Activated naive CD4-positive, alpha-beta T cell treated with anti-CD3 and anti-CD28 coated beads, Interleukin-2, amount 50 U/mL, for 72 hours (primary cell): ENCODE data around the gene YWHAQ. TPM values are rescaled to one million over a fixed set of nuclear protein-coding genes. Genes with fewer than 3 reads are reported as not detected.
A peak's percentile ranks its signal among the peaks of the same experiment; 100 is the strongest.
"Not testable (repeated sequence)": the region's sequence is repeated elsewhere in the genome, so short reads cannot be mapped to it uniquely, and the experiment has no call there.

Experiments used
- ATAC-seq, 2 donors: fragments of 150-1000 bp; cut with Tn5 transposase; 2 replicates each; pipeline ENCODE4 v1.10.0; 2021; ENCODE audit warnings: mild to moderate bottlenecking in 2 of 2, moderate library complexity in 2 of 2
- DNase-seq, 2 donors: peaks; one replicate each; pipeline ENCODE4 v3.0.0; 2021 to 2022; ENCODE audit warnings: low spot score in 2 of 2
- H3K27ac Mint-ChIP-seq, 2 donors: one replicate each; pipeline ENCODE4 v1.8.0; 2022; ENCODE audit warnings: mild to moderate bottlenecking in 2 of 2, mixed read lengths in 2 of 2
- H3K36me3 Mint-ChIP-seq, 2 donors: one replicate each; pipeline ENCODE4 v1.8.0; 2022; ENCODE audit warnings: mixed read lengths in 2 of 2
- H3K9me3 Mint-ChIP-seq, 2 donors: one replicate each; pipeline ENCODE4 v1.8.0; 2022; ENCODE audit warnings: mixed read lengths in 2 of 2
- total RNA-seq, 2 donors: library from RNA; stranded (reverse); gene quantifications; one replicate each; pipeline ENCODE4 v1.2.3, GENCODE V29; 2022

YWHAQ gene
- total RNA-seq, 2 donors from 2014 or later = 225 to 256 TPM

DNA sequence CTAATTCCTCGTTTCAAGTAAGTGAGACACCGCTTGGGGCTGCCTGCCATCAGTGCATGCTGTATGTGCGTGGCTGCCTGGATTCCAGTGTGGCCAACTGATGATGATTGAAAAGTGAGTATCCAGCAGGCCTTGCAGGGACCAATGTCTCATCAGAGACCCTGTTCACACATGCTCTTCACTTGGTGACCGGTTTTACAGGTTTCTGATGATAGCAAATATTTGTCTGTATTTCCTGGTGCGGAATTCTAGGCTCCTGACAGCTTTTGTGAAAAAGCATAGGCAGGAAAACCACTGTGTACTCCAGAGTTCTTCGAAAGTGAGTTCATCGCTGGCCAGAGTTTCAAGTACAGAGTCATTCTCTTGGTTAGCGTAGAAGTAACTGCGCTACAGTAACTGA, 13.8 kb upstream of the YWHAQ start:
- no peaks in the 10 kb centered on the region for H3K36me3 Mint-ChIP-seq
- DNase-seq (no peak), ATAC-seq (no peak)
- H3K9me3 Mint-ChIP-seq = no peaks in the 10 kb centered on the region
- no peak overlapping the region for H3K27ac Mint-ChIP-seq

DNA sequence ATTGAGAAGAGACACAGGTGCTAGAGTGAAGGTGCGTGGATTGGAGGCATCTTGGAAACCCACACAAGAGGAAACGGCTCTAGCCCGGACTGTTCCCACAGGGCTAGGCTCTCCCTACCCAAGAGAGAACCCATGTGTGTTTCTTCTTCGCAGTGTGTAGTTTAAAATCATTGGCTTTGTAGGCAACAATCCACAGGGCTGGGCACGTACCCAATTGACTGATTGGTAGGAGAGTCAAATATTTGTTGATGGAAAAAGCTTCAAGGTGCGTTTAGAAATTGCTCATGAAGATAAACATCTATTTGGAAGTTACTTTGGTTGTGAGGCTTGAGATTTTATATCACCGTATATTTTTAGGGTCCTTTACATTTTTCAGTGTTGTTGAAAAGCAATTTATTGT, 13.2 kb upstream of the YWHAQ start:
- Mint-ChIP-seq H3K9me3 (no peaks in the 10 kb centered on the region), H3K27ac (no peak overlapping the region), H3K36me3 (no peaks in the 10 kb centered on the region)
- DNase-seq (no peak), ATAC-seq (no peak)

DNA sequence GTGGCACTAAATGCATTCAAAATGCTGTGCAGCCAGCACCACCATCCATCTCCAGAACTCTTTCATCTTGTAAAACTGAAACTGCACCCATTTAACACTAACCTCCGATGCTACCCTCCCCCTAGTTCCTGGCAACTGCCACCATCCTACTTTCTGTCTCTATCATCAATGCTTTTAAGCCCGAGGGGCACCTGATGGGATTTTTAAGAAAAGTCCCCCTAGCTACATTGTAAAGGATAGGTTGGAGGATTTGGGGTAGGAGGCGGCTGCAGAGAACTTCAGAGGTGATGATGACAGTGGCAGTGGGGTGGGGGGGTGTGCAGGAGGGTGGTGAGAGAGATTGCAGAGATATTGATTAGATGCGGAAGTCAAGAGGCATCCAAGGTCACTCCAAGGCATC, 10.8 kb upstream of the YWHAQ start:
- DNase-seq (peak in 1 of 2 donors; percentile 38), ATAC-seq (peak; percentile 58 to 87)
- Mint-ChIP-seq H3K36me3 (no peaks in the 10 kb centered on the region), H3K9me3 (no peaks in the 10 kb centered on the region), H3K27ac (no peak overlapping the region)

DNA sequence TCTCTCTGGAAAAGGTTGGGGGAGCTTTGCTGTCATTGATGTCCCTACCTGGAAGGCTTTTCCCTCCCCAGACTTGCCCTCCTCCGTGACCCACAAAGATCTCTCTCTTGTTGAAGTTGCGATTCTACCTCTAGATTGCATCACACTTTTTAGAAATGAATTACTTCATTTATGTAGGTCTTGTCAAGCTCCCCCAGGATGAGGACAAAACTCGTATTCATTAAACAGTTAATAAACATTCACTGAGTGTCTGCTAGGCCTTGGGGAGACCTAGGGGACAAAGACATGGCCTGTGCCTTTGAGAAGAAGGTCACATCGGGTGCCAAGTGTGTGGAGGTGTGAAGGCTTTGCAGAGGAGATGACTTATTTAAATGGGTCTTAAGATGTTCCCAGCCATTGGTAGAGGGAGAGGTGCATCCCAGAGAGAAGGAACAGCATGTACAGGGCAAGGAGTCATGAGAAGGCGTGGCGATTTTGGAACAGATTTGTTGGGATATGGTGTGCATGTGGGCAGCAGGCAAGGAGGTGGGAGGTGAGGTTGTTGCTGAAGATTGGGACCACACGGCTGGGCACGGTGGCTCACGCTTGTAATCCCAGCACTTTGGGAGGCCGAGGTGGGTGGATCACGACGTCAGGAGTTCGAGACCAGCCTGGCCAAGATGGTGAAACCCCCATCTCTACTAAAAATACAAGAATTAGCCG, 9.8 kb upstream of the YWHAQ start:
- H3K9me3 Mint-ChIP-seq = no peaks in the 10 kb centered on the region
- DNase-seq = no peak
- peak overlapping the region in 1 of 2 donors; percentile 46 for H3K27ac Mint-ChIP-seq
- ATAC-seq = no peak
- H3K36me3 Mint-ChIP-seq = no peaks in the 10 kb centered on the region

DNA sequence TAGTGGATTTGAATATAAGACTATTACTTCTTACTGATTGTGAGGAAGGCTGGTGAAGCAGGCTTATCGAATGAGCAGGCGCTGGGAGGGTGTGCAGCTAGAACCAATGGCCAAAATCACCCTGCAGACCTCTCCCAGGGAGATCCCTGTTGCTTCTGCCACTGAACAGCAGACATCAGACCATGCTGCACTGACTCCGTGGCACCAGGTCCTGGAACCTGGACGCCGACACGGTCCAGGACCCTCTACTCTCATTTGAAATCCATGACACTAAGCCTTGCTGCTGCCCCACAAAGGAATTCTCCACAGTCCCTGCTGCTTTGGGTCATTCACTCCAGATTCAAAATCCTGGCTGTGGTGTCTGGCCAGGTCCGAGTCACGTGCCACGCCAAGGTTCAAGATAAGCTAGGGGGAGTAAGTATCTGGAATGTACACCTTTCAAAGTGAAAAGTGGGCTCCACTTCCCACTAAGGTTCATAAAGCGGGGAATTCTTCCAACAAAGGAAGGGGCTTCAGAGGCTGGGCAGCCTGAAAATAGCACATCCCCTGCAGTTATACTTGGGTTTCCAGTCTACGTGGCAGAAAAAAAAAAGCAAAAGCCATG, 9.0 kb upstream of the YWHAQ start:
- H3K27ac Mint-ChIP-seq = no peak overlapping the region
- DNase-seq = no peak

DNA sequence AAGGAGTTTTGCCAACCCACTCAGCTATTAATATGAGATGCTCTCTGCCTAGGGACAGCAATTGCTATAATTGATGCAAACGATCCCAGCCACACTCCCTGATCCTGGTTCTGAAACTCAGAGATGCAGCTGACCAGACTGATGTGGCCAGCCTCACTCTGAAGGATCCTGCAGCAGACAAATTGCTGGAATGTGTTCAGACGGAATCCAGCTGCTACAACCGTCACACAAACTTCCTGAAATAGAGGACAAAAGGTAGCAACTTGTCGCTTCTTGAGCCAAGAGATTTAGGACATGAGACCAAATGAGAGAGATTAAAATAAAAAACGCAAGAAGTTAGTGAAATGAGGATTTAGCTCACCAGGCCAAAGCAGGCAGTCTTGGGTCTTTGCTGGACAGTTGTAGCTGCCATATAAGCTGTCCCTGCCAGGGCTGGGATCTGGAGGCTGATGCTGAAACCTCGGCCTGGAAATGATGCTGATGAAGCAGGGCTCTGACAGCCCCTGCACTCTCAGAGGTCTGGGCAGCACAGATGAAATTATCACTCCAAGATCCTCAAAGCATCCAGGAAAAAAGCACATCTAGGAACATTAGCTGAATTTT, 8.3 kb upstream of the YWHAQ start:
- Mint-ChIP-seq H3K36me3 (no peaks in the 10 kb centered on the region), H3K27ac (no peak overlapping the region), H3K9me3 (no peaks in the 10 kb centered on the region)
- DNase-seq = no peak
- ATAC-seq = no peak

More for the DNA sequence above, 9.0 kb upstream of the YWHAQ start:
- Mint-ChIP-seq H3K36me3 (no peaks in the 10 kb centered on the region), H3K9me3 (no peaks in the 10 kb centered on the region)
- ATAC-seq = no peak

DNA sequence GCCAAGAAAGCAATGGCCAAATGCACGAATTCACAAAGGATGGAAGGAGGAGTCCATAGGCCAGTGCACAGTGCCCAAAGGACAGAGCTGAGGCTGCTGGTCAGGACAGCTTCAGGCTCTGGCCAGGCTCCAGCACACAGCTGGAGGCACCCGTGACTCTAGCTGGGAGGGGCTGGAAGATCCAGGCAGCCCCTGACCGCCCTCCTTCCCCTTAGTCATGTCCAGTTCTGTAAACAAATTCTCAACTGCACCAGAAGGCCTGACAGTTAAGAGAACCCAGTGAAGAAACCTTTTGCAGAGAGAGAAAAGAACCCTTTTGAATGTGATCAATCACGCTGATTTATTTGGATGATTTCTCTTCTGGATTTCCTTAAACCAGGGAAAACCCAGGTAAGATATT, 7.7 kb upstream of the YWHAQ start:
- Mint-ChIP-seq H3K9me3 (no peaks in the 10 kb centered on the region), H3K27ac (no peak overlapping the region), H3K36me3 (no peaks in the 10 kb centered on the region)
- DNase-seq (no peak), ATAC-seq (no peak)

DNA sequence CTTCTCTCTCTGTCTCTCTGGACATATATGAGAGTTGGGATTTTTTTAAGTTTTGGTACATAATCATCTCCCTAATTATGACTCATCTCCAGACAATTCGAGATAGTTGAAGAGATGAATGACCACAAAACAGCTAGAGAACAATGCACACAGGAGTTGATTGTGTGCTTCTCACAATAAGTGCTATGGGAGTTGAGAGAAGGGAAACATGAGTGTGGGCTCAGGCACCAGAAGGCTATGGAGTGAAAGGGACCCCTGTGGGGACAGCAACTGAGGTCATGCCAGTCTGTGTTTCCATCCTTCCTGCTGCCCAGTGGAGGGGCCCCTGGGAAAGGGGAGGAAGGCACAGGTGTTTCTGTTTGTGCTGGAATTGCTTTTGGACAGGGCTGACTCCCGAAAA, 6.5 kb upstream of the YWHAQ start:
- Mint-ChIP-seq H3K9me3 (no peaks in the 10 kb centered on the region), H3K27ac (no peak overlapping the region), H3K36me3 (no peaks in the 10 kb centered on the region)
- ATAC-seq (peak in 1 of 2 donors; percentile 33), DNase-seq (no peak)

DNA sequence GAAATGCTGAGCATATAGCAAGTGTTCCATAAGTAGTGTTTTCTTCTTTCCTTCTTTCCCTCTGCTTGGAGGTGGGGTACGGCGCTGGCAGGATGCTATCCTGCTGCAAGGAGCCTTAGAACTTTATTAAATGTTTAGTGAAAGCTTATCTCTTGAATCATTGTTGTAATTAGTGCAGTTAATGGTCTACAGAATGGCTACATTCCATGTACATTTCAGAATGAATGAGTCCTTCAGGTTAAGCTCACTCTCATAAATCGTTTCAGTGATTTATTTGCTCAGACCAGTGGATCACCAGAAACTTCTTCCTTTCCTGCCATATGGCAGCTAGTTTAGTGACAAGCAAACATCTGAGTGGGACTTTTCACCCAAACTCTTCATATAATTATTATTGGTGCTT, 3.3 kb upstream of the YWHAQ start:
- peaks cover 12 to 21% of the 10 kb centered on the region in 2 donors for H3K36me3 Mint-ChIP-seq
- H3K9me3 Mint-ChIP-seq = no peaks in the 10 kb centered on the region
- ATAC-seq (no peak), DNase-seq (no peak)
- H3K27ac Mint-ChIP-seq = no peak overlapping the region

DNA sequence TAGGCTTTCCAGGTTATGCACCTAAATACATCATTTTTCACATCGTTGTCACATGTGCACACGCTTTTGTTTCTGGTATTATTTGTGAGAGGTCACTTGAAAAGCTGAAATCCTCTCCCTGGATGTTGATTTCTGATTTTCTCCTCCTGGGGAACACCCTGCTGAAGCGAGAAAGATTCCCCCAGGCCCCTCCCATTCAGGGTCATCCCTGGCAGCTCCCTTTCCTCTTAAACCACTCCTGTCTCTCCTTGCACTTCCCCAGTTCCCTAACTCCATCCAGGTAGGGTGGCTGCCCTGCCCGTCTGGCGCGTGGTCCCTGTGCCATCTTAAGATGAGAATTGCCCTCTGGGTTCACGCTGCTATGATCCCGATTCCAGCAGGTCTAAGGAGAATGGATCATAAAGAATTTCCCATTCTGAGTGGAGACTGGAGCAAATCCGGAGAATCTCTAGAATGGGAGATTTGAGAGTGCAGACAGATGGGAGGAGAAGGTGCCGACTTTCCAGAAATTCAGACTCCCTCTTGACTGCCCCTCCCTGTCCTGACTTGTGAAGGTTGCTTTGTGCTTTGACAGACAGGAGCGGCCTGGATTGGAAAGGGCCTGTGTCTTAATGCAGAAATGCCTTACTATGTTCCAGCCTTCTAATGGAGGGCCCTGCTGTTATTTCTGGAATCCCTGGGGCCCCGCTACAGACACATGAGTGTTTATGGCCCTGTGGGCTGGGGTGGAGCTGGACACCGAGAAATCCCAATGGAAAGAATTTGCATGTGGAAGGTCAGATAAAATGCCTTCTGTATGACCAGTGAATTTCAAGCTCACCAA, 1.3 kb upstream of the YWHAQ start:
- no peak overlapping the region for H3K27ac Mint-ChIP-seq
- H3K9me3 Mint-ChIP-seq = no peaks in the 10 kb centered on the region
- no peak for ATAC-seq

DNA sequence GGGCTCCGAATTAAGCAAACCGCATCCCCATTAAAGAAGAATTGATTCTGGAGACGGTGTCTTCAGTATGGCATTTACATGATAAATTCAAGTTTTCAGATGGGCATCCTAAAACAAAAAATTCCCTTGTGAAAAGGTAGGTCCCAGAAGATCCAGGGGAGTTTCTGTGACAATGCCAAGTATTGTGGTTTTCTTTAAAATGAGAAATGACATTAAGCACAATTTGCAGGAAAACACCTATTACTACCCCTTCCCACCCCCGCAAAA, 689 bp upstream of the YWHAQ start:
- H3K27ac Mint-ChIP-seq = peak overlapping the region in 1 of 2 donors; percentile 87
- no peaks in the 10 kb centered on the region for H3K9me3 Mint-ChIP-seq
- ATAC-seq = no peak
- DNase-seq = no peak
- H3K36me3 Mint-ChIP-seq = peaks cover 35 to 47% of the 10 kb centered on the region in 2 donors

More for the DNA sequence above, 1.3 kb upstream of the YWHAQ start:
- DNase-seq = no peak
- H3K36me3 Mint-ChIP-seq = peaks cover 33 to 41% of the 10 kb centered on the region in 2 donors

DNA sequence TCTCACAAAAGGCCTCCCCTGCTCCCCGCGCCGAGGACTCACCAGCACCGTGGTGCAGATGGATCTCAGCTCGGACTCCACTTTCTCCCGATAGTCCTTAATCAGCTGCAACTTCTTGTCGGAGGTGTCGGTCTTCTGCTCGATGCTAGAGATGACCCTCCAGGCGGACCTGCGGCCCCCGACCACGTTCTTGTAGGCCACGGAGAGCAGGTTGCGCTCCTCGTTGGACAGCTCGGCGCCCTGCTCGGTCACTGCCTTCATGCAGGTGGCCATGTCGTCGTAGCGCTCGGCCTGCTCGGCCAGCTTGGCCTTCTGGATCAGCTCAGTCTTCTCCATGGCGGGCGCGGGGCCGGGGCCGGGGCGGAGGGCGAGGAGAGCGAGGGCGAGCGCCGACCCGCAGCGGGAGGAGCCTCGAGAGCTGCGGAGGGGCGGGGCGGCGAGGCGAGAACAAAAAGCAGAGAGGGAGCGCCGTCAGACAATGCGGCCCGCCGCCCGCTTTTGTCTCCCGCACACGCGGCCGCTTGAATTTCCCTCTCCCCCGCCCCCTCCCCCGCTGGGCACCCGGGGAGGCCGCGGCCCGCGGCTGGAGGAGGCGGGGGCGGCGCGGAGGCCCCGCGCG, 571 bp downstream of the YWHAQ start:
- peak; percentile 57 to 65 for ATAC-seq
- Mint-ChIP-seq H3K36me3 (peaks cover 35 to 60% of the 10 kb centered on the region in 2 donors), H3K9me3 (no peaks in the 10 kb centered on the region), H3K27ac (peak overlapping the region; percentile 87 to 97)
- DNase-seq = peak; percentile 77 to 78

DNA sequence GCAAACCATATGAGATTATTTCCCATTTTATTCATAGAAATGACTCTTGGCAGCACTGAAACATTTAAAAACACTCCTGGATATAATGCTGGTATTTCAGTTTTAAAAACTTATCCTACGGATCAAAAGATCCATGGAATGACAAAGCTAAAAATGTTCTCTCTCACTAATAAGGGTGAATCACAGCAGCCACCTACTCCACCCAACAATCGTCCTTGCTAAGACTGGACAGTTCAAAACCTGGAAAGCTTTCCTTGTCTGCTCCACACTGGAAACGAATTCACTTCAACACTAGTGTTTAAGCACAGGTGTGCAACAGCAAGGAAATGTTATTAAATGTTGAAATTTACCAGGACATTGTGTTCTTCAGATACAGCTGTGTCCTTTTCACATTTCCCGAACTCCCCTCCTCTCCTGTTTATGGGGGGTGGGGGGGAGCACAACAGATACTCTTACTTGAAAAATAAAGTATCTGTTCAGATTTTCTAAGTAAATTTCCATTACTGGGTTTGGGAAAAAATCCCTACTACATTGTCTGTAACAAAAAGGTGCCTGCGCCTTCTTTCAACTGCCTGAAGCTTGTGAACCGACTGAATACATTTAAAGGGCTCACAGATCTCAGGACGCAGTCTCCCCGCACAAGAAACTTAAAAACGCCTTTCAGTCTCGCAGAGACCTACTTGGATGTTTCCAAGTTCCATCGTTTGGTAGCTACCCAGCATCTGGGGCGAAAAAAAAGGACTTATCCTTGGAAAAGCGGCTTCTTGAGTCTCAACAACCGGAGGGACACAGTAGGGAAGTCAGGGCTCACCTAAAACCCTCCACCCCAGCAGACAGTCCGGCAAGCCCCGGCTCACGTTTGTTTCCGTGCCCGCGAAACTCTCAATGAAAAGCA, 1.3 kb downstream of the YWHAQ start:
- DNase-seq (no peak), ATAC-seq (no peak)
- H3K9me3 Mint-ChIP-seq = no peaks in the 10 kb centered on the region
- peak overlapping the region; percentile 87 to 97 for H3K27ac Mint-ChIP-seq
- H3K36me3 Mint-ChIP-seq = peaks cover 35 to 61% of the 10 kb centered on the region in 2 donors

DNA sequence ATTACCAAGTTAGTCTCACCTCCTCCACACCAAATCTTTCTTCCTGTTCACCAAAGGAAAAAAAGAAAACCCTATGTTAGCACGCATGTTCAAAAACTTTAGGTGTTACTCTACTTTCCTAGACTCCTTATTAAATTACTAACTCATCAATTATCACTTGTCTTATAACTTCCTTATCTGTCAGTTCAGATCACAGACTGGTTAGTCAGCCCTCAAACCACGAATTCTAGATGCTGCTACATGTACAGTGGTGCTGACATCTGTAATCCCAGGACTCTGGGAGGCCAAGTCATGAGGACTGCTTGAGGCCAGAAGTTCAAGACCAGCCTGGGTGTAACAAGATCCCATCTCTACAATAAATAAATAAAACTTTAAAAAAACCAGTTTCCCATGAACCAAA, 3.5 kb downstream of the YWHAQ start:
- H3K36me3 Mint-ChIP-seq = peaks cover 40 to 72% of the 10 kb centered on the region in 2 donors
- no peaks in the 10 kb centered on the region for H3K9me3 Mint-ChIP-seq
- ATAC-seq = no peak
- peak overlapping the region; percentile 8 to 74 for H3K27ac Mint-ChIP-seq
- DNase-seq = no peak

DNA sequence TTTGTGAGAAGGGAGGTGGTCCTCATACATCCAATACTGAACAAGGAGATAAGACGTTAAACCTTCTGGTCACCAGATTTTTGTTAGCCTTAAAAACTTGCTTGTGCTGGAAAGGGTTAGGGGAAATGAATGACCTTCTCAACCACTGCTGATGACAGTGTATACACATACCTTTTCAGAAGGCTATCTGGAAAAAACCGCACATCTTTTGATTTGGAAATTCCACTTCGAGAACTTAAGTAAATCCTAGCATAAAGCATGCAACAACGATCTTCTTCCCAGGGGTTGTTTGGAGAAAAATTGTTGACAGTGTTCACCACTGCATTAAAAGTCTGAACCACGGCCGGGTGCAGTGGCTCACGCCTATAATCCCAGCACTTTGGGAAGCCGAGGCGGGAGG, 7.6 kb downstream of the YWHAQ start:
- Mint-ChIP-seq H3K9me3 (no peaks in the 10 kb centered on the region), H3K36me3 (peaks cover 18 to 54% of the 10 kb centered on the region in 2 donors), H3K27ac (no peak overlapping the region)
- no peak for ATAC-seq
- no peak for DNase-seq

DNA sequence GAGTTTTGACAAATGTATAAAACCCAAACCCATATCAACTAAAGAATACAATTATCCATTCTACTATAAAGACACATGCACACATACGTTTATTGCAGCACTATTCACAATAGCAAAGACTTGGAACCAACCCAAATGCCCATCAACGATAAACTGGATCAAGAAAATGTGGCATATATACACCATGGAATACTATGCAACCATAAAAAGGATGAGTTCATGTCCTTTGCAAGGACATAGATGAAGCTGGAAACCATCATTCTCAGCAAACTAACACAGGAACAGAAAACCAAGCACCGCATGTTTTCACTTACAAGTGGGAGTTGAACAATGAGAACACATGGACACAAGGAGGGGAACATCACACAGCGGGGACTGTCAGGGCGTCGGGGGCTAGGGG, 9.1 kb downstream of the YWHAQ start:
- DNase-seq, H3K9me3 Mint-ChIP-seq, ATAC-seq, H3K27ac Mint-ChIP-seq: not testable (repeated sequence)
- peaks cover 16 to 50% of the 10 kb centered on the region in 2 donors for H3K36me3 Mint-ChIP-seq
